GM21825 (cell line): ENCODE measurements around the gene CXADR.
A peak's percentile ranks its signal among the peaks of the same experiment; 100 is the strongest.
"Not testable (repeated sequence)": the region's sequence is repeated elsewhere in the genome, so short reads cannot be mapped to it uniquely, and the experiment has no call there.

ENCODE experiments used
- ATAC-seq: cut with Tn5 transposase; IDR thresholded peaks from one replicate; pipeline ENCODE4 v1.9.1; 2021; ENCODE audit warnings: mild to moderate bottlenecking, moderate library complexity; ENCODE audit not compliant: unreplicated experiment

The CXADR gene

DNA sequence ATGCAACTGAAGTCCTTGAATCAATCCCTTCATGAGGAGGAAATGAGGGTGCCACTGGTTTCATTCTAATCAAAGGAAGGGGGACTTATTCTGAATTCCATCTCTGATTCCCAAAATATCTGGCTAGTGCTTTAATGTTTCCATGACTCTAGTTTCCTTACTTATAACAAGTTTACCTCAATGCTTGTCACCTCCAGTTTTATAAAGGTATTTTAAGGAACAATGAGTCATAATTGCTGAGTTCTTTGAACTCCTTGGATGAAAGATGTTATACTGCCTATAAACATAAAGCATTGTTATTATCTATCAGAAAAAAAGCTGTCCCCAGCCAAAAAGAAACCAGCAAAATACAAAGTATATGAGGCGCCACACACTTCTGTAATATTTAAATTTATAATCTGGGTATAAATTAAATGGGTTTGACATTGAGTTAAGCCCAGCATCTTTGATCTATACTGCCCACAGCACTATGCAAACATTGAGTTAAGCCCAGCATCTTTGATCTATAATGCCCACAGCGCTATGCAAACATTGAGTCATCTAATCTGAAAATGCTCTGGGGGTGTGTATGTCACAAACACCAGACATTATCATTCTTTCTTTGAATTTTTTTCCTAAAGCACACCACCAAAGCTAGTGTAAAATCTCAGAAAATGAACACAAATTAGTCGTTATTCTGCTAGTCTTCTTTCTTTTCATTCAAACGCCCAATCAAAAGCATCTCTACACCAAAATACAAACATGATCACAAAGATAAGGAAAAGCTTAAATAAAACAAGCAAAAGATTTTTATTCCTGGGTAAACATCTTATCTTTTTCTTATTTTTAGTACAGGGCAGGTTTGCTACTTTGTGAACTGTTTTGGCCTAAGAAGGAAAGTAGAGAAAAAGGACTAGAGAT is 11.5 kb upstream of the CXADR start:
- ATAC-seq: no peak

DNA sequence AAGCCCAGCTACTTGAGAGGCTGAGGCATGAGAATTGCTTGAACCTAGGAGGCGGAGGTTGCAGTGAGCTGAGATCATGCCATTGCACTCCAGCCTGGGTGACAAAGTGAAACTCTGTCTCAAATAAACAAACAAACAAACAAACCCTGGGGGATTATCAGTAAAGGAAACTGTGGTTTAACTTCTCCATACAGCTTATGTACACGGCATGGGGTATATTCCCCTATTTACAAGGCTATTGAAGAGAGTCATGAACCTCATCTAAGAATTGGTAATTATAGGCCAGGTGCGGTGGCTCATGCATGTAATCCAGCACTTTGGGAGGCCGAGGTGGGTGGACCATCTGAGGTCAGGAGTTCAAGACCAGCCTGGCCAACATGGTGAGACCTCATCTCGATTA is 9.9 kb upstream of the CXADR start:
- not testable (repeated sequence) for ATAC-seq

DNA sequence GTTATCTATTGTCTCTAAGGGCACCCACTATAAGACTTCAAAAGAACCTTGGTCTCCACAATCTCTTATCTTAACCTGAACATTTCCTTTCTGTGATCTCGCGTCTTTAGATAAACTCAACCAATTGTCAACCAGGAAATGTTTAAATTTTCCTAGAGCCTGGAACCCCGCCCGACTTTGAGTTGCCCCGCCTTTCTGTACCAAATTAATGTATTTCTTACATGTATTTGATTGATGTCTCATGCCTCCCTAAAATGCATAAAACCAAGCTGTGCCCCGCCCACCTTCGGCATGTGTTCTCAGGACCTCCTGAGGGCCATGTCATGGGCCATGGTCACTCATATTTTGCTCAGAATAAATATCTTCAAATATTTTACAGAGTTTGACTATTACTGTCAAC is 5.9 kb upstream of the CXADR start:
- ATAC-seq: no peak

DNA sequence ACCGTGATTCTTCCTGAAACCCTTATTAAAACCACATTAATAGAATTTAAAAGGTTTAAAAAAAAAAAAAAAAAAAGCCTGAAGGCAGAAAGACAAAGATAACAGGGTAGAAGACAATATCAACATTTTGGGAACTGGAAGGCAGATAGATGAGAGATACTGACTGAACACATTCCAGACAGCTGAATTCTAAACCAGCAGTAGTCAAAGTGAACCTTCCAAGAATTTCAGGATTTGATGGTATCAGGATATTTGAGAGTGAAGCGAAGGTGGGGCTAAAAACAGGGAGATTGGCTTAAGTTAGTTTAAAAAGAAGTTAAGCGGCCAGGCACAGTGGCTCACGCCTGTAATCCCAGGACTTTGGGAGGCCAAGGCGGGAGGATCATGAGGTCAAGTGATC is 5.3 kb upstream of the CXADR start:
- ATAC-seq: no peak

DNA sequence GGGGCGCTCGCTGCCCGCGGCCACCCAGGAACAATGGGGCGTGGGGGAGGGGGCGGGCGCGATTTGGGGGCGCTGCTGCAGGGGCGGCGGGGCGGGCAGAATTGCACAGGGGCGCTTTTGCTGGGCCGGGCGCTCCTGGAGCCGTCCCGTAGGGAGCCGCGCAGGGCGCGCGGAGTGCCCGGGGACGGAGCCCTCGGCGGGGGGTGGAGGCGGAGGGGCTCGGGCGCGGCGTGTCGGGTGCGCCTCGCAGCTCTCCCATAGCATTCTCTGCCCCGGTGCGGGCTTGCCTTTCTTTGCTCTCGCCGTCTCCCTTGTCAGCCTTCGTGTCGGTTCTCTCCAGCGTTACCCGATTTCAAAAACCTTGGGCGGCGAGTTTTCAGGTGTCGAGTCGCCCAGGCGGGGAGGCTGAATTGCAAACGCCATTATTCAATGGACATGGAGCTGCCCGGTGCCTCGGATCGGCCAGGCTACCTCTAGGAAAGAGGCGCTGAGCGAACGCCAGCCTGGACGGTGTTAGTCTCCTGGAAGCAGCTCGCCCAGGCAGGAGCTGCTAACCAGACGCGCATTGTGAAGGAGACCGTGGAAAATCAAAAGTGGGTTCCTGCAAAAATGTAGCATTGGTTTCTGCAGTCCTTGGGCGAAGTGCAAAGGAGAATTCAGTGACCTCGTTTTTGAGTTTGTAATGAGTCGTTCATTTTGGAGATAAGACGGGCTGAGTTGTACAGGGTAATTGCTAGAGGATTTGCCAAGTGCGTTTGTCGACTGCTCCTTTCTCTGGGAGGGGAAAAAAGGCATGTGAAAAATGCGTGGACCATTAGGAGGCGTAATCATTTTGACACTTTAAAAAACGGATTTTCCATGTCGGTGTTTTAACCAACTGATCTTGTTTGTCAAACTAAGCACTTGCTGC is 626 bp downstream of the CXADR start:
- ATAC-seq: peak; percentile 22

DNA sequence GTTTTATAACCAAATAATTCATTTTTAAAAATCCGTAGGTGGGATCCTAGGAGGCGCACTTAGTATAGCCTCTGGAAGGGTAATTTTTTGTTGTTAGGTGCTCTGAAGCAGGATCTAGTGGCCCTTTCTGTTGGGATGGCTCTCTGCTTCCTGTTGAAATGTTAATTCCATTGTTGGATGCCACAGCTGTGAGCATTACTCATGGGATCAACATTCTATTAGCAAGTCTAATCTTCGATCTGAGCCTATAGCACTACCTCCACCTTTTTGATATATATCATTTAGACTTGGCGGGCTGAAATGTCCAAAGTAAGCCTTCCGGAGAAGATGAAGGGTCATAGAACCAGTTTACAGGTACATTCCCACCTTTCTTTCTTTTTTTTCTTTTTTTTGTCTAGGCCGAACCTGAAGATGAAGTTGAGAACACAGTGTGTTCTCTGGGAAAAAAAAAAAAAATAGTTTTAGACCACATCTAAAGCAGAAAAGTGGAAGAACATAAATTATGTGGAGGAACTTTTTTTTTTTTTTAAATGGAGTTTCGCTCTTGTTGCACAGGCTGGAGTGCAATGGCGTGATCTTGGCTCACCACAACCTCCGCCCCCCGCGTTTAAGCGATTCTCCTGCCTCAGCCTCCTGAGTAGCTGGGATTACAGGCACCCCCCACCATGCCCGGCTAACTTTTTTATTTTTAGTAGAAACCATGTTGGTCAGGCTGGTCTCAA is 1.4 kb downstream of the CXADR start:
- no peak for ATAC-seq

DNA sequence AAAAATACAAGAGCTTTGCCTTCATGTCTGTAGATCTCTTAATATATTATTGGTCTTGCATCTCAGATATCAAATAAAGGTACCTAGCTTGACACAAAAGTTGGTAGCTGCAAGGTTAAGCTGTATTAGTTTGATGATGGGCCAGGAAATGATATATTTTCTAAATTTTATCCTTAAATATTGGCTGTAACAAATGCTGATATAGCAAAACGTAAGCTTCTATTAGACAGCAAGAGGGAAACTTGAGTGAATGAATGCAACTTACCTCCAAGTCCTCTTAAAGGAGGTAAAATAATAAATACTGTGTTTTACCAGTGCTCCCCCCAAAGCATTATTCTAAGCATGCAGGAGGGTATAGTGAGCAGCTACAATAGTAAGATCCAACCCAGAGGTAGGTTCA is 4.2 kb downstream of the CXADR start:
- ATAC-seq: not testable (repeated sequence)

DNA sequence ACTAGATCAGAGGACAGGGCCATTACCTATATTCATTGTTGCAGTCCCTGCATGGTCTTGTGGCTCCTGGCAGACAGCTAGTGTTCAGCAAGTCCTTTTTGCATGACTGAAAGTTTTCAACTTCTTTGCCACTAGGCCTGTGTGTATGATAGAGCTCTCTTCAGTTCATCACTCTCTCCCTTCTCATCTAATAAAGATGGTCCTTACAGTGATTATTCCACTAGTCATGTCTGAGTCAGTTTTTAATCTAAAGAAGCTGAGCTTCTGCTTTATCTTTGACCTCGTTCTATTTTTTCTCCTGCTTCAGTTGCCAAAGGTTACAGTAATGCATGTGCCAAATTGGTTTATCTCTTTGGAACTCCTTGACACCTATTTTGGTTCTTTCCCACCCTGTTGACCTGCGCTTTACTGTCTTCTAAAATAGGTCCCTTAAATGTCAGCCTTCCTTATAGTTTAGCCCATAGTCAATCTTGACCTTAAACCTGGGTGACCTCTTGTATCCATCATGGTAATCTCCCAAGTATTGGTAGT is 6.4 kb downstream of the CXADR start:
- ATAC-seq: no peak

DNA sequence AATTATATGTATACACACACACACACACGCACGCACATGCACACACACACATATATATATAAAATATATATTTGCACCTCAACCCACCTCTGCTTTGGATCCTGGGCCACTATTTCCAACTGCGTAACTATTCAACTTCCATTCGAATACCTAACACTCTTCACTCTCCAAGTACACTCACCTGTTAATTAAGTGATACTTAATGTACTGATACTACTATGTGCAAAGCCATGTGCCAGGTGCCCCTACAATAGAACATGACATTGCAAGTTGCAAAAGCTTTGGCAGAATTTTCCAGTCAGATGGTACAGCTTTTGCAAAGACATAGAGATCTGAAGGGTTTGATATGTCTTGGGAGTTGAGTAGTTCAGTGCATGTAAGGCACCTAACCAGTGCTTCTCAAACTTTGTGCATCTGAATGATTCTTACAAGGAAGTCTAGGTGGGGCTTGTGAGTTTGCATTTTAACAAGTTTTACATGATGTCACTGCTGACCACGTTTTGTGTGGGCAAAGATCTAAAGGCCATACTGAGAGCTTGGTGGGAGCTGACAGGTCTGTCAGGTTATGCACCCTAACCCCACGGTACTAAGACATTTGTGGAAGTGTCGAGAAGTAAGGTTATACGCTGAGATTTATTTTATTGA is 7.2 kb downstream of the CXADR start:
- no peak for ATAC-seq

DNA sequence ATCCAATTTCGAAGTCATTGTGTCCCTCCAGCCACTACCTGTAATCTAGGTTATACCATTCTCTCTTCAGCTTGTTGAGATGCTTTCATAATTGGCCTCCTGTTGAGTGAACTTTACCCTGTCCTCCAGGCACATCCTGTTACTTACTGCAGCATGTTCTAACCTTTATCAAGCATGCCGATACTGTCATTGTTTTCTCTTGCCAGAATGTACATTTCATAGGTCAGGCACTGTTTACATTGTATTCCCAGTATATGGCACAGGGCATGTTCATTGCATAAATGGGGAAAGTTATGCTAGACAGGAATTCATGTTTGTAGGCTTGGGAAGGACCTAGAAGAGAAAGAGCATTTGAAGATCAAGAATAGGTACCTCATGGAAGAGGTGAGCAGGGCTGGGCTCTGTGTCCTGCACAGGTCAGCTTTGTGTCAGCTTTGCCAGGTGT is 10.2 kb downstream of the CXADR start:
- ATAC-seq: no peak

DNA sequence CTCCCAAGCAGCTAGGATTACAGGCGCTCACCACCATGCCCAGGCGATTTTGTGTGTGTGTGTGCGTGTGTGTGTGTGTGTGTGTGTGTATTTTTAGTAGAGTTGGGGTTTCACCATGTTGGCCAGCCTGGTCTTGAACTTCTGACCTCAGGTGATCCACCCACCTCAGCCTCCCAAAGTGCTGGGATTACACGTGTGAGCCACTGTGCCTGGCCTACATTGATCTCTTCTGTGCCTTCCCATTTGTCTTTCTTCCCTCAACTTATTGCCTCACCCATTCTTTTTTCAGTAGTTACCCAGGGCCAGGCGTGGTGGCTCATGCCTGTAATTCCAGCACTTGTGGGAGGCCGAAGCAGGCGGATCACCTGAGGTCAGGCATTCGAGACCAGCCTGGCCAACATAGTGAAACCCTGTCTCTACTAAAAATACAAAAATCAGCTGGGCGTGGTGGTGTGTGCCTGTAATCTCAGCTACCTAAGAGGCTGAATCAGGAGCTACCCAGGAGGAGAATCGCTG is 11.2 kb downstream of the CXADR start:
- not testable (repeated sequence) for ATAC-seq

DNA sequence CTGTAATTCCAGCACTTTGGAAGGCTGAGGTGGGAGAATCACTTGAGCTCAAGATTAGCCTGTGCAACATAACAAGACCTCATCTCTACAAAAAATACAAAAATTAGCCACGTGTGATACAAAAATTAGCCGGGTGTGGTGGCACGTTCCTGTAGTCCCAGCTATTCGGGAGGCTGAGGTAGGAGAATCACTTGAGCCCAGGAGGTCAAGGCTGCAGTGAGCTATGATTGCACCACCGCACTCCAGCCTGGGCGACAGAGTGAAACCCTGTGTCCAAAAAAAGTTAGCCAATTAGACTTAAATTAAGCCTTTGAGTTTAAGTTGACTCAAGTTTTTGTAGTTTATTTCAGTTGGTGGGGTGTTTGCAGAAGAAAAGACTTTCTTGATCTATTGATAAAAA is 11.8 kb downstream of the CXADR start:
- ATAC-seq: no peak

DNA sequence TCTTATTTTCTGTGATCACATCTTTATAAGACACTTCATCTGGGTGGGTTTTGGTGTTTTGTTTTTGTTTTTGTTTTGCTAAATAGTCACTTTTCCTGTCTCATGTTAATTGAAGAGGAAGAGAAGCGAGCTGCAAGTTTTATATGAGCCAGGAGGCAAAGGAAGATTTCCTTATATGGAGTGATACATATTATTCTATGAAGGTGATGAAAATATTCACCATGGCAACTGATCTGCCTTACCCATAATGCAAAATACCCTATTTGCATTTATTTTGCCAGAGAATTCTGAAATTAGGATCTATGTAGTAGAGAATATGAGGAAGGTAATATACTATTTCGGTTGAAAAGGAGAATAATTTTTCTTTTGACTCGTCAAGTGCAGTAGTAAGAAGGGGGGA is 13.9 kb downstream of the CXADR start:
- no peak for ATAC-seq

DNA sequence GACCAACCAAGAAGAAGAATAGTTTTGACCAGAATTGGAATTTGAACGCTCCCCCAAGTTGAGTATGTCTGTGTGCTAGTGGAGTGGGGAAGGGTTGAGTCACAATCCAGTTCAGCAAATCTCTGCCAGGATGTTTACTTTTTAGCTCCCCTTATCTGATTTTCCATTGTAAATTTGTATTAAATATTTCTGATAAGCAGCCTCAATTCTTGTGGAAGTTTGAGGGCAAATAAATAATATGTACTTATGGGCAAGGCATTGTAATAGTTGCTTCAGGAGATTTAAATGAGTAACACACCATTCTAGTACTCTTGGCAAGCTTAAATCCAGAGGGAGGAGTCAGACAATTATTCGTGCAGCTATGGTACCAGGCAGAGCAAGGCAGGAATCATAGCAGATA is 14.4 kb downstream of the CXADR start:
- ATAC-seq: no peak

DNA sequence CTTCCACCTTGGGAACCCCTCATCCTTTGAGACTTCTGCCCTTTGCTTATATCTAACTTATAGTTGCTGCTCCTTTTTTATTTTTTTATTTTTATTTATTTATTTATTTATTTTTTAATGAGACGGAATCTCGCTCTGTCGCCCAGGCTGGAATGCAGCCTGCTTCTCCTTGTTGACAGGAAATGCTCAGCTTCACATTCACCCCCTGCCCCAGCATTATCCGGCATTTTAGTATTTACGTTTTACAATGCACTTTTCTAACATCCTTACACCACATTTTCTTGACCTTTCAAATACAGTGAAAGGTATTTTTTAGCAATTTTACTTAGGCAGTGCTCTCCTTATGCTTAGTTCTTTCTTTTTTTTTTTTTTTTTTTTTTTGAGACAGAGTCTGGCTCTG is 14.9 kb downstream of the CXADR start:
- ATAC-seq: no peak

DNA sequence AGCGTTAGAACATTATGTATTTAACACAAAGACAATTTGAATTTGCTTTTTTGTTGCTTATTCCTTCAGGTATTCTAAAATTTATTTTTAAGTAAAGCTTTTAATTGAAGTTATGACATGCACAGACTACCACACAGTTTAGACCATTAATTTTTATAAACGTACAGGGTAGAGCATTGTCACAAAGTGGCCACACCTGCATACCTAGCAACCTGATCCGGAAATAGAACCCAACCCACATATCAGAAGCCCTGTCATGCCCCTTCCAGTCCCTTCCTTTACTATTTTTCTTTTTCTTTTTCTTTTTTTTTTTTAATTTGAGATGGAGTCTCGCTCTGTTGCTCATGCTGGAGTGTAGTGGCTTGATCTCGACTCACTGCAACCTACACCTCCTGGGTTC is 16.8 kb downstream of the CXADR start:
- no peak for ATAC-seq

DNA sequence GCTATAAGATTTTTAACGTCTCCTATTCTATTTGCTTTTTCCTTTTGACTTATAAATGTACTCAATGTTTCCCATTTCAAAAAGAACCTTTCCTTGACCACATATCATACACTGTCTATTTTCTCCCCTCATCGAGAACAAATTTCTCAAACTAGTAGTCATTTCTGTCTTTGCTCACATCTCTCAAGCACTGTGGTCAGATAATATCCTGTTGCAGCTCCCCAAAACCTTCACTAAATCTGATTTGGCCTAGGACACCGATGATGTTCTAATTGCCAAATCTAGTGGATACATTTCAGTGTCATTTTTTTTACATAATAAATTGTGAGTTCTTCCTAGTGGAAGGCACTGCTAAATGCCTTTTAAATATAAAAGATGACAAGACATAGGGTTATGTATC is 19.4 kb downstream of the CXADR start:
- ATAC-seq: no peak

DNA sequence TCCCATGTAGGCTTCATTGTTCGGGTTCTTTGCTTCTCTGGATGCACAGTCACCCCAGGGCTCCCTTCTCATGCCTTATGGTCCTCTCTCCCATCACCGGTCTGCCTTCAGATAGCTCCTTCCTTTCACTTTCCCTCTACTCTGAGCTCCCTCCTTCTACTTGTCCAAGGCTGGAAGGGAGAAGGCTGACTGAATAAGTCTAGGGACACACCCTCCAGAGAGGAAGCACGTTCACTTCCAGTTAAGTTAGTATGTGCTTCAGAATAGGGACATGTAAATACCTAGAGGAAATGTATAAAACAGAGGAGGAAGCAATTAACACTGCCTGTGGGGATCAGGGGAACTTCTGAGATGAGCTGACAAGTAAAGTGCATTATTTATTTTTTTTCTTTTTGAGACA is 23.5 kb downstream of the CXADR start:
- no peak for ATAC-seq

DNA sequence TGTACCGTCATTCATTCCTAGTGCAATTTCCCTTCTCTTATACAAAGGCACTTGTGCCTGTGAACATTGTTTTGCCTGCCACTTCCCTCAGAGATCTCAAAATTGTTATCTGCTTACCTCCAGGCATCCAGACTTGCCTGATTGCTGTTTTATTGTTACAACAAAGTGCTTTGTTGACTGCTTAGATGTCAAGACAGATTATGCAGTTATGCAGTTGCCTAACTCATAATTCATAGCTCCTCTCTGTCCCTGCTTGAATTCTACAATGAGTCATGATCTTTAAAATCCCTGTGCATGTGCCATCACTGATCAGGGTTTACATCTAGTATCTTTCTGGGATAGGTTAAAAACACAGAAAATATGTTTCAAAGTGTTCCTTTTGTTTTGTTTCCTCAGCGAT is 24.5 kb downstream of the CXADR start:
- no peak for ATAC-seq

DNA sequence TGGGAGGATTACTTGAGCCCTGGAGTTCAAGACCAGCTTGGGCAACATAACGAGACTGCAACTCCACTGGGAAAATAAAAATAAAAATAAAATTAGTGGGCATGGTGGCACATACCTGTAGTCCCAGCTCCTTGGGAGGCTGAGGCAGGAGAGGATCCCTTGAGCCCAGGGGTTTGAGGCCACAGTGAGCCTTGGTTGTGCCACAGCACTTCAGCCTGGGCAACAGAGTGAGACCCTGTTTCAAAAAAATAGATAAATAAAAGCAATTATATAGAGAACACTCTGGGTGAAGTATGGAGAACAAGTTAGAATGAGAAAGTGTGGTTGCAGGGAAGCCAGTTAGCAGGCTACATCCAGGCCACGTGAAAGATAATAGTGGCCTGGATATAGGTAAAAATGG is 25.7 kb downstream of the CXADR start:
- no peak for ATAC-seq
